PC-3 (cell line): ENCODE results near the gene ATP5PF. TPM values are rescaled to one million over a fixed set of nuclear protein-coding genes. Genes with fewer than 3 reads are reported as not detected.

Source experiments
- ATAC-seq: fragments of 200-7000 bp; cut with Tn5 transposase; 2 replicates; pipeline ENCODE4 v1.9.1; 2020; ENCODE audit warnings: mild to moderate bottlenecking, moderate library complexity
- BruUV-seq: library from RNA; stranded (reverse); fragments of 400-500 nt; replicated peaks from 2 replicates; lab custom pipeline; 2021; lab: Mats Ljungman, UMichigan
- CTCF ChIA-PET: fragments of 300-600 bp; sonication (Branson Sonifier 250); formaldehyde crosslinking; loops from one replicate; lab custom pipeline; 2022; ENCODE audit warnings: antibody characterized with exemption; lab: Charles Lee
- POLR2A ChIA-PET: fragments of 300-600 bp; sonication (Branson Sonifier 250); formaldehyde crosslinking; loops from one replicate; lab custom pipeline; 2022; ENCODE audit warnings: antibody characterized with exemption; ENCODE audit not compliant: unreplicated experiment; lab: Charles Lee
- DNase-seq: peaks from one replicate; pipeline ENCODE4 v3.0.0-alpha.2; 2015
- H2AFZ ChIP-seq: fragments of 300-600 bp; sonication (generic); 2 replicates; pipeline ENCODE4 v1.6.0; 2016; ENCODE audit warnings: antibody characterized with exemption, low read length
- H3F3A ChIP-seq: fragments of 300-600 bp; sonication (generic); one replicate; pipeline ENCODE4 v1.6.0; 2017; ENCODE audit warnings: antibody characterized with exemption, low read length, control low read depth, mild to moderate bottlenecking; ENCODE audit not compliant: unreplicated experiment
- H3K27ac ChIP-seq: fragments of 300-600 bp; sonication (generic); 2 replicates; pipeline ENCODE4 v1.5.1; 2016; ENCODE audit warnings: mild to moderate bottlenecking, low read length
- H3K27me3 ChIP-seq: fragments of 300-600 bp; sonication (generic); 2 replicates; pipeline ENCODE4 v1.6.1; 2016; ENCODE audit warnings: low read length, mixed read lengths
- H3K36me3 ChIP-seq: fragments of 300-600 bp; sonication (generic); 2 replicates; pipeline ENCODE4 v1.6.1; 2016; ENCODE audit warnings: low read depth, mixed run types, low read length, mixed read lengths
- H3K4me1 ChIP-seq: fragments of 300-600 bp; sonication (generic); 2 replicates; pipeline ENCODE4 v1.5.1; 2016; ENCODE audit warnings: low read length; ENCODE audit not compliant: insufficient read depth
- H3K4me2 ChIP-seq: fragments of 300-600 bp; sonication (generic); 2 replicates; pipeline ENCODE4 v1.6.0; 2016; ENCODE audit warnings: low read length
- H3K4me3 ChIP-seq: fragments of 300-600 bp; sonication (generic); 2 replicates; pipeline ENCODE4 v1.5.1; 2016; ENCODE audit warnings: mild to moderate bottlenecking, low read length, mixed read lengths
- H3K79me2 ChIP-seq: fragments of 300-600 bp; sonication (generic); 2 replicates; pipeline ENCODE4 v1.6.1; 2017; ENCODE audit warnings: low read length, mixed read lengths
- H3K9ac ChIP-seq: fragments of 300-600 bp; sonication (generic); 2 replicates; pipeline ENCODE4 v1.6.0; 2016; ENCODE audit warnings: mild to moderate bottlenecking, low read length
- H3K9me2 ChIP-seq: fragments of 300-600 bp; sonication (generic); replicated peaks from 2 replicates; pipeline ENCODE4 v1.6.1; 2016; ENCODE audit warnings: mixed run types, low read length, mixed read lengths
- H3K9me3 ChIP-seq: fragments of 300-600 bp; sonication (generic); 2 replicates; pipeline ENCODE4 v1.6.1; 2016; ENCODE audit warnings: low read length, mixed read lengths
- H4K20me1 ChIP-seq: fragments of 300-600 bp; sonication (generic); 2 replicates; pipeline ENCODE4 v1.6.1; 2016; ENCODE audit warnings: low read length, mixed read lengths
- EZH2 ChIP-seq: fragments of 300-600 bp; sonication (generic); IDR thresholded peaks from one replicate; pipeline ENCODE4 v1.6.1; 2017; ENCODE audit warnings: antibody characterized with exemption, mild to moderate bottlenecking, low read length; ENCODE audit not compliant: unreplicated experiment
- EZH2phosphoT487 ChIP-seq: fragments of 300-600 bp; sonication (generic); IDR thresholded peaks from 2 replicates; pipeline ENCODE4 v1.6.1; 2018; ENCODE audit warnings: mild to moderate bottlenecking, antibody characterized with exemption, low read length, borderline replicate concordance
- intact Hi-C: fragments of 100-400 bp; cut with micrococcal nuclease; formaldehyde crosslinking; loops from 2 replicates; pipeline ENCODE4 v1.9.0; 2023
- total RNA-seq: library from RNA; depleted of rRNA; stranded (reverse); fragments of >200 nt; gene quantifications from 2 replicates; pipeline ENCODE4 v1.2.3, GENCODE V29; 2014
- TF ChIP-seq, protein P1 (sequence below): fragments of 300-600 bp; sonication (generic); conservative IDR thresholded peaks from 2 replicates; pipeline ENCODE4 v1.5.1; 2017; ENCODE audit warnings: antibody characterized with exemption, low read depth, mild to moderate bottlenecking, low read length

The ATP5PF gene
- total RNA-seq, 1 experiment from 2014 or later = 170 TPM

DNA sequence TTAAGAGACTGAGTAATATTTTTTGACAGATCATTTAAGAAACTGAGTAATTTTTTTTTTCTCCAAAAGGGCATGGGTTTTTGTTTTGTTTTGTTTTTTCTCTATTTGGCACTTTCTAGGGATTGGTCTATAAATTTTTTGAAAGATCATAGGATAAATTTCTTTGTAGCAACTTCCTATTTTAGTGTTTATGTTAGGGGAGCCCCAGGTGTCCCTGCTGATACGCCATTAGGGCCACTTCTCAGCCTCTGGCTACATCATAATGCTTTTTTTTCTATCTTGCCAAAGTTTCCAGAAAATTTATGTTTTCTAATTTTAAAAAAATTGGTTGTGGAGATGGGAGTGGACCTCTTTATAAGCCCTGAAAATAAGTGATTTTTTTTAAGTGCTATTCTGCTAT is 2.7 kb upstream of the ATP5PF start:
- BruUV-seq = no TSS peak
- no peak for TF ChIP-seq EZH2phosphoT487
- no peak for TF ChIP-seq EZH2
- TF ChIP-seq, protein P1, sequence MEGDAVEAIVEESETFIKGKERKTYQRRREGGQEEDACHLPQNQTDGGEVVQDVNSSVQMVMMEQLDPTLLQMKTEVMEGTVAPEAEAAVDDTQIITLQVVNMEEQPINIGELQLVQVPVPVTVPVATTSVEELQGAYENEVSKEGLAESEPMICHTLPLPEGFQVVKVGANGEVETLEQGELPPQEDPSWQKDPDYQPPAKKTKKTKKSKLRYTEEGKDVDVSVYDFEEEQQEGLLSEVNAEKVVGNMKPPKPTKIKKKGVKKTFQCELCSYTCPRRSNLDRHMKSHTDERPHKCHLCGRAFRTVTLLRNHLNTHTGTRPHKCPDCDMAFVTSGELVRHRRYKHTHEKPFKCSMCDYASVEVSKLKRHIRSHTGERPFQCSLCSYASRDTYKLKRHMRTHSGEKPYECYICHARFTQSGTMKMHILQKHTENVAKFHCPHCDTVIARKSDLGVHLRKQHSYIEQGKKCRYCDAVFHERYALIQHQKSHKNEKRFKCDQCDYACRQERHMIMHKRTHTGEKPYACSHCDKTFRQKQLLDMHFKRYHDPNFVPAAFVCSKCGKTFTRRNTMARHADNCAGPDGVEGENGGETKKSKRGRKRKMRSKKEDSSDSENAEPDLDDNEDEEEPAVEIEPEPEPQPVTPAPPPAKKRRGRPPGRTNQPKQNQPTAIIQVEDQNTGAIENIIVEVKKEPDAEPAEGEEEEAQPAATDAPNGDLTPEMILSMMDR = no peak

DNA sequence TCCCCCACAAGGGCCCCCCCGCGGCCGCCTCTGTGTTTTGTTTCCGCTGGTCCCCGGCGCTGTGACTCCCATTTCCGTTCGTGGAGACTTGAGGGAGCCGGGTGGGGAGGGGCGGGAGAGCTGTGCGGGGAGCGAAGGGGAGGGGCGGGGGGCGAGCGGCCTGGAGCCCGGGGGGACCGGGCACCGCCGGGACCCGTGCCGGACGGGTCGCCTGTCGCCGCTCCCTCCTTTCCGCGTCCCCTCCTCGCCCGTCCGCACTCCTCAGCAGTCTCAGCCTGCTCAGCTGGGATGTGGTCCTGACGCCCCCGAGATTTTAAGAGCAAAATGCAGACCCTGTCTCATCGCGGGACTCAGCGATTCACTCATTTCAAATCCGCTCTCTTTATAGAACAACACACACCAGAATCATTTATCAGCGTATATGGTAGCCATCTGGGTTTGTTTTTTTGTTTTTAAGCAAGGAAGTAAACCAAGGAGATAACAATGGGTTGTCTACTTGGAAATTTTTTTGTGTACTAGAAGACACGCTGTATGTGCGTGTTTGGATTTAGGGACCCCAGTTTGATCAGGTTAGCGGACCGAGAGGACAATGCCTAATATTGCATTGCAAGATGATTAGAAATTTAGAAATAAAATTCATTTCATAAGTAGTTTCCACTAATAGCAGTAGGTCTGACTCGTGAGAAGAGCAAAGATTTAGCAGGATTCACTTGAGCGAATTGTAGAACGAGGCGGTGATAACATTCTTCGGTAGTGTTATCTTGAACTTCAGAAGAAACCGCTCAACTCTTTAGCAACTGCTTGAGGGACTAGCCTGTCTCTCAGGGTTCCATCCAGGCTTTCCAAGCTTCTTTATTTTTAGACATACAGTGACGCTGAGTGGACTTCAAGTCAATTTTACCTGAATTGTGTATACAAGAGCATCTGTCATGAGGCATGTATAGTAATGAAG is 1.2 kb upstream of the ATP5PF start:
- Histone ChIP-seq H4K20me1 (peaks cover 5% of the 10 kb centered on the region; the same call in 1 of the 2 replicates), H3K4me1 (peaks cover 18% of the 10 kb centered on the region; the same call in 1 of the 2 replicates), H3K4me3 (peak overlapping the region; percentile 93), H3K4me2 (peak overlapping the region; percentile 94), H3K27me3 (no peaks in the 10 kb centered on the region), H3F3A (no peaks in the 10 kb centered on the region), H3K9ac (peak overlapping the region; percentile 99), H3K36me3 (no peaks in the 10 kb centered on the region), H2AFZ (peak overlapping the region; percentile 90), H3K9me3 (no peaks in the 10 kb centered on the region), H3K79me2 (peaks cover 90% of the 10 kb centered on the region), H3K27ac (peak overlapping the region; percentile 97), H3K9me2 (no peaks in the 10 kb centered on the region)
- ChIA-PET CTCF (no interaction called here), POLR2A (no interaction called here)
- peak; percentile 63 for ATAC-seq
- peak; percentile 77 for DNase-seq
- TF ChIP-seq EZH2phosphoT487 = no peak
- TF ChIP-seq, protein P1 = no peak
- intact Hi-C loops = loop anchor here (1.0 to 10.0 kb wide), 2 partner anchors 128 to 129 kb away; no protein-coding TSS in a partner anchor
- TSS peak; percentile 29 for BruUV-seq

More for the DNA sequence above, 2.7 kb upstream of the ATP5PF start:
- Histone ChIP-seq H3K36me3 (peaks cover 2% of the 10 kb centered on the region; the same call in 1 of the 2 replicates), H3K9me2 (no peaks in the 10 kb centered on the region), H3K27me3 (no peaks in the 10 kb centered on the region), H3K4me3 (0 out of 2 replicates have a peak overlapping the region, but pooled peaks have one; percentile 93), H3K27ac (no peak overlapping the region), H3K9ac (no peak overlapping the region), H3K9me3 (no peaks in the 10 kb centered on the region), H3K4me1 (peaks cover 11% of the 10 kb centered on the region; the same call in 1 of the 2 replicates), H3K4me2 (peak overlapping the region; percentile 94; the same call in 1 of the 2 replicates), H4K20me1 (peaks cover 5% of the 10 kb centered on the region; the same call in 1 of the 2 replicates), H3F3A (no peaks in the 10 kb centered on the region), H3K79me2 (peaks cover 75% of the 10 kb centered on the region), H2AFZ (no peak overlapping the region)
- ATAC-seq (no peak), DNase-seq (no peak)
- ChIA-PET CTCF (no interaction called here), POLR2A (no interaction called here)
- intact Hi-C loops = loop anchor here (10.0 kb wide), 1 partner anchor 127 kb away; no protein-coding TSS in a partner anchor

DNA sequence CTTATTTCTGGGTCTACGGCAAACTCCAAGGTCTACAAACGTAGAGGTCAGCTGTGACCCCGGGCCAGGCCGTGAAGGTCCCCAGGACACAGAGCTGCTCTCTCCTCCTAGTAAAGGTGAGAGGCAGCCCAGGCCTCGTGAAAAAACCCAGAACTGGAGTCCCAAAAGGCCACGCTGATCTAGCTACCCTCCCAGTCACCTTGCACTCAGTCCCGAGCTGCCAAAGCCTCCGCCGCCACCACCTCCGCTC is 125 bp downstream of the ATP5PF start:
- Histone ChIP-seq H3K9me2 (no peaks in the 10 kb centered on the region), H3K27me3 (no peaks in the 10 kb centered on the region), H4K20me1 (peaks cover 5% of the 10 kb centered on the region; the same call in 1 of the 2 replicates), H3K4me3 (peak overlapping the region; percentile 93), H3K9ac (peak overlapping the region; percentile 99), H3F3A (no peaks in the 10 kb centered on the region), H3K9me3 (no peaks in the 10 kb centered on the region), H3K27ac (peak overlapping the region; percentile 97), H2AFZ (peak overlapping the region; percentile 85), H3K79me2 (peaks cover 89% of the 10 kb centered on the region), H3K36me3 (peaks cover 6% of the 10 kb centered on the region), H3K4me2 (peak overlapping the region; percentile 94), H3K4me1 (peaks cover 18% of the 10 kb centered on the region; the same call in 1 of the 2 replicates)
- BruUV-seq = no TSS peak
- POLR2A ChIA-PET = no interaction called here
- DNase-seq (no peak), ATAC-seq (no peak)
- TF ChIP-seq, protein P1 = no peak
- TF ChIP-seq EZH2 = no peak
- no peak for TF ChIP-seq EZH2phosphoT487
- intact Hi-C loops = loop anchor here (10.0 kb wide), 1 partner anchor 130 kb away; no protein-coding TSS in a partner anchor
- CTCF ChIA-PET = no interaction called here
